Ovary (tissue), 3 donors: Measurements from ENCODE around the gene DYNLT3.

Experiments used
- EP300 ChIP-seq: sonication (generic); formaldehyde crosslinking; IDR thresholded peaks from one replicate; pipeline ENCODE4 v1.6.1; 2017; ENCODE audit warnings: antibody characterized with exemption
- POLR2A ChIP-seq: fragments of 450-650 bp; IDR thresholded peaks from one replicate; pipeline ENCODE4 v1.6.1; 2017; ENCODE audit warnings: antibody characterized with exemption, mild to moderate bottlenecking, moderate library complexity
- TF ChIP-seq, protein P1 (sequence below), 3 donors: fragments of 450-650 bp in 2 of 3; fragments of 200-600 bp in 1 of 3; IDR thresholded peaks; one replicate each; pipeline versions ENCODE4 v1.5.1 to v1.8.0; 2016 to 2022; ENCODE audit warnings: antibody characterized with exemption in 3 of 3, mild to moderate bottlenecking in 1 of 3
- donor health status: DM: no; HTN: no; CAD: no.

DNA sequence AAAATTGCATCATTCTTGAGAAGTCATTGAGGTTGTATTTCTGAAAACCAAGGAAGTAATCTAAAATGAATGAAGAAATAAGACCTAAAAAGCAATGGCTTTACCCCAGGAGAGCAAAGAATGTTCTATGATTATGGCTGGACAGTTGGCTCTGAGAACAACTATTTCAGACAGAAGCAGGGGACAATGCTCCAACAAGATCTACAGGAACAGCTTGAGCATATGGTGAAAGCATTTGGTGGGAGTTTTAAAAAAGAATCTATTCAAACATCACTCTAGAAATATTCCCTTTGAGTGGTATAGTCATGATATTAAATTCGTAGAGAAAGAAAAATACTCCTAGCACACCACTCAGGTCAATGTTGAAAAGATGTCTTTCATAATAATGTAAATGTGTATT, 26.7 kb downstream of the DYNLT3 start:
- TF ChIP-seq, protein P1, sequence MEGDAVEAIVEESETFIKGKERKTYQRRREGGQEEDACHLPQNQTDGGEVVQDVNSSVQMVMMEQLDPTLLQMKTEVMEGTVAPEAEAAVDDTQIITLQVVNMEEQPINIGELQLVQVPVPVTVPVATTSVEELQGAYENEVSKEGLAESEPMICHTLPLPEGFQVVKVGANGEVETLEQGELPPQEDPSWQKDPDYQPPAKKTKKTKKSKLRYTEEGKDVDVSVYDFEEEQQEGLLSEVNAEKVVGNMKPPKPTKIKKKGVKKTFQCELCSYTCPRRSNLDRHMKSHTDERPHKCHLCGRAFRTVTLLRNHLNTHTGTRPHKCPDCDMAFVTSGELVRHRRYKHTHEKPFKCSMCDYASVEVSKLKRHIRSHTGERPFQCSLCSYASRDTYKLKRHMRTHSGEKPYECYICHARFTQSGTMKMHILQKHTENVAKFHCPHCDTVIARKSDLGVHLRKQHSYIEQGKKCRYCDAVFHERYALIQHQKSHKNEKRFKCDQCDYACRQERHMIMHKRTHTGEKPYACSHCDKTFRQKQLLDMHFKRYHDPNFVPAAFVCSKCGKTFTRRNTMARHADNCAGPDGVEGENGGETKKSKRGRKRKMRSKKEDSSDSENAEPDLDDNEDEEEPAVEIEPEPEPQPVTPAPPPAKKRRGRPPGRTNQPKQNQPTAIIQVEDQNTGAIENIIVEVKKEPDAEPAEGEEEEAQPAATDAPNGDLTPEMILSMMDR (IDR thresholded peaks at IDR 0.05): no peak
- TF ChIP-seq EP300 (no peak), POLR2A (no peak)
